HFF-Myc (cell line): Measurements from ENCODE around the gene KRTAP10-7.

Experiments used
- DNase-seq: peaks from one replicate; pipeline ENCODE4 v3.0.0-alpha.2; 2011; ENCODE audit warnings: low read depth; ENCODE audit errors: extremely low read depth
- H3K4me3 ChIP-seq: replicated peaks from 2 replicates; pipeline ENCODE4 v1.5.1; 2011; ENCODE audit warnings: low read depth, mild to moderate bottlenecking, control low read depth, low read length
- TF ChIP-seq, protein P1 (sequence below): IDR thresholded peaks from 2 replicates; pipeline ENCODE4 v1.5.1; 2012; ENCODE audit warnings: mild to moderate bottlenecking, low read depth, low read length, control low read depth; ENCODE audit errors: missing control alignments

Gene KRTAP10-7

GRCh38 chr21:44650973-44651675 lies 50.7 kb downstream of the KRTAP10-7 start:
- TF ChIP-seq, protein P1, sequence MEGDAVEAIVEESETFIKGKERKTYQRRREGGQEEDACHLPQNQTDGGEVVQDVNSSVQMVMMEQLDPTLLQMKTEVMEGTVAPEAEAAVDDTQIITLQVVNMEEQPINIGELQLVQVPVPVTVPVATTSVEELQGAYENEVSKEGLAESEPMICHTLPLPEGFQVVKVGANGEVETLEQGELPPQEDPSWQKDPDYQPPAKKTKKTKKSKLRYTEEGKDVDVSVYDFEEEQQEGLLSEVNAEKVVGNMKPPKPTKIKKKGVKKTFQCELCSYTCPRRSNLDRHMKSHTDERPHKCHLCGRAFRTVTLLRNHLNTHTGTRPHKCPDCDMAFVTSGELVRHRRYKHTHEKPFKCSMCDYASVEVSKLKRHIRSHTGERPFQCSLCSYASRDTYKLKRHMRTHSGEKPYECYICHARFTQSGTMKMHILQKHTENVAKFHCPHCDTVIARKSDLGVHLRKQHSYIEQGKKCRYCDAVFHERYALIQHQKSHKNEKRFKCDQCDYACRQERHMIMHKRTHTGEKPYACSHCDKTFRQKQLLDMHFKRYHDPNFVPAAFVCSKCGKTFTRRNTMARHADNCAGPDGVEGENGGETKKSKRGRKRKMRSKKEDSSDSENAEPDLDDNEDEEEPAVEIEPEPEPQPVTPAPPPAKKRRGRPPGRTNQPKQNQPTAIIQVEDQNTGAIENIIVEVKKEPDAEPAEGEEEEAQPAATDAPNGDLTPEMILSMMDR: no peak
- no peak for DNase-seq
- no peak overlapping the region for H3K4me3 ChIP-seq
